HepG2 (cell line): Measurements from ENCODE around the gene ZNF154. TPM values are rescaled to one million over a fixed set of nuclear protein-coding genes. Genes with fewer than 3 reads are reported as not detected.
A peak's percentile ranks its signal among the peaks of the same experiment; 100 is the strongest.

Experiments used
- FOXC1 ChIP-seq: sonication (generic); formaldehyde crosslinking; IDR thresholded peaks from 2 replicates; pipeline ENCODE4 v1.8.0; 2022; ENCODE audit warnings: mild to moderate bottlenecking, missing genetic modification reagents, borderline replicate concordance
- KDM4B ChIP-seq: sonication (generic); formaldehyde crosslinking; IDR thresholded peaks from 2 replicates; pipeline ENCODE4 v1.4.0; 2020; ENCODE audit warnings: missing genetic modification reagents
- MIER2 ChIP-seq: IDR thresholded peaks from 2 replicates; pipeline ENCODE4 v1.6.1; 2016; ENCODE audit warnings: missing biosample characterization, missing genetic modification reagents
- MTA1 ChIP-seq: sonication (generic); formaldehyde crosslinking; IDR thresholded peaks from 2 replicates; pipeline ENCODE4 v1.4.0; 2020; ENCODE audit warnings: missing genetic modification reagents, mild to moderate bottlenecking, borderline replicate concordance
- NFIC ChIP-seq: IDR thresholded peaks from 2 replicates; pipeline ENCODE4 v1.6.1; 2012; ENCODE audit warnings: mild to moderate bottlenecking, low read length, inconsistent platforms
- PAF1 ChIP-seq: IDR thresholded peaks from 2 replicates; pipeline ENCODE4 v1.6.1; 2016; ENCODE audit warnings: missing genetic modification reagents, missing compliant biosample characterization
- PTBP1 ChIP-seq: fragments of 200-400 bp; formaldehyde crosslinking; IDR thresholded peaks from 2 replicates; pipeline ENCODE4 v1.6.1; 2018; ENCODE audit warnings: low read length, low read depth; ENCODE audit not compliant: poor library complexity, severe bottlenecking
- TEAD2 ChIP-seq: sonication (generic); formaldehyde crosslinking; IDR thresholded peaks from 2 replicates; pipeline ENCODE4 v1.9.0; 2021; ENCODE audit warnings: missing genetic modification reagents
- ZBTB1 ChIP-seq: sonication (generic); formaldehyde crosslinking; IDR thresholded peaks from 2 replicates; pipeline ENCODE4 v1.4.0; 2020; ENCODE audit warnings: missing genetic modification reagents, borderline replicate concordance
- ZFP36L2 ChIP-seq: sonication (generic); formaldehyde crosslinking; IDR thresholded peaks from 2 replicates; pipeline ENCODE4 v1.4.0; 2020; ENCODE audit warnings: missing genetic modification reagents
- ZNF431 ChIP-seq: sonication (generic); formaldehyde crosslinking; IDR thresholded peaks from 2 replicates; pipeline ENCODE4 v1.9.0; 2022; ENCODE audit warnings: missing genetic modification reagents, low read depth, mild to moderate bottlenecking, borderline replicate concordance
- ZNF660 ChIP-seq: sonication (generic); formaldehyde crosslinking; IDR thresholded peaks from 2 replicates; pipeline ENCODE4 v1.5.1; 2020; ENCODE audit warnings: mild to moderate bottlenecking, low read depth, missing genetic modification reagents, borderline replicate concordance
- ZNF83 ChIP-seq: sonication (generic); formaldehyde crosslinking; IDR thresholded peaks from 2 replicates; pipeline ENCODE4 v1.4.0; 2020; ENCODE audit warnings: missing genetic modification reagents, mild to moderate bottlenecking, borderline replicate concordance
- polyA plus RNA-seq, 8 experiments: library from polyadenylated mRNA; depleted of rRNA in 3 of 8; stranded (reverse) in 7 of 8; unstranded in 1 of 8; fragments of >200 nt; fragmentation: Illumina TruSeq in 4 of 8; extraction: Trizol in 4 of 8; gene quantifications; 2 replicates each; pipeline versions ENCODE4 v1.2.1 to v1.2.3, GENCODE V29; 2011 to 2016; ENCODE audit warnings: low read depth in 4 of 8, missing spikeins in 1 of 8, mixed read lengths in 1 of 8; ENCODE audit not compliant: insufficient read depth in 1 of 8
- total RNA-seq, 5 experiments: library from RNA; depleted of rRNA; stranded (reverse); fragments of >200 nt; fragmentation: Illumina TruSeq; extraction: Trizol; gene quantifications; 2 replicates each; pipeline ENCODE4 v1.2.3, GENCODE V29; 2016; ENCODE audit warnings: low read depth in 1 of 5
- TF ChIP-seq, protein P1 (sequence below): sonication (generic); formaldehyde crosslinking; IDR thresholded peaks from 2 replicates; pipeline ENCODE4 v1.5.1; 2020; ENCODE audit warnings: mild to moderate bottlenecking, missing genetic modification reagents, moderate library complexity
- TF ChIP-seq, protein P2 (sequence below): sonication (generic); formaldehyde crosslinking; IDR thresholded peaks from 2 replicates; pipeline ENCODE4 v1.5.0; 2020; ENCODE audit warnings: missing genetic modification reagents
- TF ChIP-seq, protein P3 (sequence below): sonication (generic); formaldehyde crosslinking; conservative IDR thresholded peaks from 2 replicates; pipeline ENCODE4 v1.8.1; 2023; ENCODE audit warnings: missing genetic modification reagents
- TF ChIP-seq, protein P4 (sequence below): IDR thresholded peaks from 2 replicates; pipeline ENCODE4 v1.6.1; 2016; ENCODE audit warnings: low read depth, borderline replicate concordance
- TF ChIP-seq, protein P5 (sequence below): sonication (generic); formaldehyde crosslinking; IDR thresholded peaks from 2 replicates; pipeline ENCODE4 v1.4.0; 2020; ENCODE audit warnings: missing genetic modification reagents

The ZNF154 gene
- total and polyA plus RNA-seq, 2 of the 13 experiments (the other 11 are each of a cell fraction or from before 2014, with no cell fraction given), result not detected

DNA sequence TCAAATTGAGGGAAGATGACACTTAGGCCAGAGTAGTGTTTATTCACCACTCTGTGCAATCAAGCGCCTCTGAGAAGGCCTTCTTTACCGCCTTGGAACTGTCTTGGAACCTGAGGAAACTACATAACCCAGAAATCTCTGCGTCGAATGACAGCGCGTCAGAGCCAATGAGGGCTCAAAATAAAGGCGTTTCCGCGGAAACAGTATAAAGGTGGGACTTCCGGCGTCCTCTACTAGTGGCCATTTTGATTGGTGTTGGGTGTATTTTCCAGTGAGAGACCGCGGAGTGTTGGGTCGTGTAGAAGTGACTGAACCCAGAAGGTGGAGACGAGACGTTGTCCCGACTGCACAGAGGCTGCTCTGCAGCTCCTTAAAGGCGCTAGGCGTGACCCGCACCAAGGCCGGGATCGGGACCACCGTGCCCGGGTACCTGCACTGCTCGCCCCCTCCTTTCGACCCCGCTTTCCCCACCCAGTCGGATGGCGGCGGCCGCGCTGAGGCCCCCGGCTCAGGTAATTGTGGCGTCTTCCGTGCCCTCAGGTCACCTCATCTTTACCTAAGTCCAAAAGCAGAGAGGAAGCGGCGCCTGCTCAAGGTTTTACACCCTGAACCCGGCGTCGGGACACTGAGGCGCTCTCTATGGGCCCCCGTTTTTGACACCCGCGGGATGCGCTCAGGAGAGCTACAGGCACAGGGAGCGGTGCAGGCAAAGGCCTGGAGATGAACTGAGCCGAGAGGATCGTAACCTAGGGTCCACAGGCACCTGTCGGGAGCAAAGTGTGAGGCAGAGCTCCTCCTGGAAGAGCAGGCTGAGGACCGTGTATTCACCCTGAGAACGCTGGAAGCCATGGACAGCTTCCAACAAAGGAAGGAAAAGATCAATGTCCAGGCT, 37.8 kb upstream of the ZNF154 start, which contains the start of gene ZNF776 (continued):
- TF ChIP-seq, protein P1, sequence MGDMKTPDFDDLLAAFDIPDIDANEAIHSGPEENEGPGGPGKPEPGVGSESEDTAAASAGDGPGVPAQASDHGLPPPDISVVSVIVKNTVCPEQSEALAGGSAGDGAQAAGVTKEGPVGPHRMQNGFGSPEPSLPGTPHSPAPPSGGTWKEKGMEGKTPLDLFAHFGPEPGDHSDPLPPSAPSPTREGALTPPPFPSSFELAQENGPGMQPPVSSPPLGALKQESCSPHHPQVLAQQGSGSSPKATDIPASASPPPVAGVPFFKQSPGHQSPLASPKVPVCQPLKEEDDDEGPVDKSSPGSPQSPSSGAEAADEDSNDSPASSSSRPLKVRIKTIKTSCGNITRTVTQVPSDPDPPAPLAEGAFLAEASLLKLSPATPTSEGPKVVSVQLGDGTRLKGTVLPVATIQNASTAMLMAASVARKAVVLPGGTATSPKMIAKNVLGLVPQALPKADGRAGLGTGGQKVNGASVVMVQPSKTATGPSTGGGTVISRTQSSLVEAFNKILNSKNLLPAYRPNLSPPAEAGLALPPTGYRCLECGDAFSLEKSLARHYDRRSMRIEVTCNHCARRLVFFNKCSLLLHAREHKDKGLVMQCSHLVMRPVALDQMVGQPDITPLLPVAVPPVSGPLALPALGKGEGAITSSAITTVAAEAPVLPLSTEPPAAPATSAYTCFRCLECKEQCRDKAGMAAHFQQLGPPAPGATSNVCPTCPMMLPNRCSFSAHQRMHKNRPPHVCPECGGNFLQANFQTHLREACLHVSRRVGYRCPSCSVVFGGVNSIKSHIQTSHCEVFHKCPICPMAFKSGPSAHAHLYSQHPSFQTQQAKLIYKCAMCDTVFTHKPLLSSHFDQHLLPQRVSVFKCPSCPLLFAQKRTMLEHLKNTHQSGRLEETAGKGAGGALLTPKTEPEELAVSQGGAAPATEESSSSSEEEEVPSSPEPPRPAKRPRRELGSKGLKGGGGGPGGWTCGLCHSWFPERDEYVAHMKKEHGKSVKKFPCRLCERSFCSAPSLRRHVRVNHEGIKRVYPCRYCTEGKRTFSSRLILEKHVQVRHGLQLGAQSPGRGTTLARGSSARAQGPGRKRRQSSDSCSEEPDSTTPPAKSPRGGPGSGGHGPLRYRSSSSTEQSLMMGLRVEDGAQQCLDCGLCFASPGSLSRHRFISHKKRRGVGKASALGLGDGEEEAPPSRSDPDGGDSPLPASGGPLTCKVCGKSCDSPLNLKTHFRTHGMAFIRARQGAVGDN (CRISPR knock-in tag), result peak; percentile 77
- TF ChIP-seq ZNF83 (CRISPR knock-in tag) (no peak), ZNF431 (CRISPR knock-in tag) (no peak), FOXC1 (CRISPR knock-in tag) (peak; percentile 55; the same call in 1 of the 2 replicates), MIER2 (no peak), NFIC (no peak), ZNF660 (CRISPR knock-in tag) (no peak), KDM4B (no peak), ZBTB1 (CRISPR knock-in tag) (no peak), TEAD2 (CRISPR knock-in tag) (0 out of 2 replicates have a peak, but pooled peaks have one; percentile 30), ZFP36L2 (CRISPR knock-in tag) (no peak), MTA1 (no peak), PAF1 (CRISPR knock-in tag) (no peak), PTBP1 (no peak)
- TF ChIP-seq, protein P2, sequence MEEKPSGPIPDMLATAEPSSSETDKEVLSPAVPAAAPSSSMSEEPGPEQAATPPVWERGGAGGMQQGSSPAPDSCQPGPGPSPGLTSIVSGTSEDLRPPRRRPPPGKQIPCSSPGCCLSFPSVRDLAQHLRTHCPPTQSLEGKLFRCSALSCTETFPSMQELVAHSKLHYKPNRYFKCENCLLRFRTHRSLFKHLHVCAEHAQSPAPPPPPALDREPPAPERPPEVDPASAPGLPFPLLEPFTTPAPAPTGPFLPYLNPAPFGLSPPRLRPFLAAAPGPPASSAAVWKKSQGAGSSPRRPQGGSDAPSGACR (CRISPR knock-in tag), result no peak
- TF ChIP-seq, protein P3, sequence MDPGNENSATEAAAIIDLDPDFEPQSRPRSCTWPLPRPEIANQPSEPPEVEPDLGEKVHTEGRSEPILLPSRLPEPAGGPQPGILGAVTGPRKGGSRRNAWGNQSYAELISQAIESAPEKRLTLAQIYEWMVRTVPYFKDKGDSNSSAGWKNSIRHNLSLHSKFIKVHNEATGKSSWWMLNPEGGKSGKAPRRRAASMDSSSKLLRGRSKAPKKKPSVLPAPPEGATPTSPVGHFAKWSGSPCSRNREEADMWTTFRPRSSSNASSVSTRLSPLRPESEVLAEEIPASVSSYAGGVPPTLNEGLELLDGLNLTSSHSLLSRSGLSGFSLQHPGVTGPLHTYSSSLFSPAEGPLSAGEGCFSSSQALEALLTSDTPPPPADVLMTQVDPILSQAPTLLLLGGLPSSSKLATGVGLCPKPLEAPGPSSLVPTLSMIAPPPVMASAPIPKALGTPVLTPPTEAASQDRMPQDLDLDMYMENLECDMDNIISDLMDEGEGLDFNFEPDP (CRISPR knock-in tag), result no peak
- TF ChIP-seq, protein P4, sequence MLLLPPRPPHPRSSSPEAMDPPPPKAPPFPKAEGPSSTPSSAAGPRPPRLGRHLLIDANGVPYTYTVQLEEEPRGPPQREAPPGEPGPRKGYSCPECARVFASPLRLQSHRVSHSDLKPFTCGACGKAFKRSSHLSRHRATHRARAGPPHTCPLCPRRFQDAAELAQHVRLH (CRISPR knock-in tag), result no peak; the same call in 1 of the 2 replicates
- TF ChIP-seq, protein P5, sequence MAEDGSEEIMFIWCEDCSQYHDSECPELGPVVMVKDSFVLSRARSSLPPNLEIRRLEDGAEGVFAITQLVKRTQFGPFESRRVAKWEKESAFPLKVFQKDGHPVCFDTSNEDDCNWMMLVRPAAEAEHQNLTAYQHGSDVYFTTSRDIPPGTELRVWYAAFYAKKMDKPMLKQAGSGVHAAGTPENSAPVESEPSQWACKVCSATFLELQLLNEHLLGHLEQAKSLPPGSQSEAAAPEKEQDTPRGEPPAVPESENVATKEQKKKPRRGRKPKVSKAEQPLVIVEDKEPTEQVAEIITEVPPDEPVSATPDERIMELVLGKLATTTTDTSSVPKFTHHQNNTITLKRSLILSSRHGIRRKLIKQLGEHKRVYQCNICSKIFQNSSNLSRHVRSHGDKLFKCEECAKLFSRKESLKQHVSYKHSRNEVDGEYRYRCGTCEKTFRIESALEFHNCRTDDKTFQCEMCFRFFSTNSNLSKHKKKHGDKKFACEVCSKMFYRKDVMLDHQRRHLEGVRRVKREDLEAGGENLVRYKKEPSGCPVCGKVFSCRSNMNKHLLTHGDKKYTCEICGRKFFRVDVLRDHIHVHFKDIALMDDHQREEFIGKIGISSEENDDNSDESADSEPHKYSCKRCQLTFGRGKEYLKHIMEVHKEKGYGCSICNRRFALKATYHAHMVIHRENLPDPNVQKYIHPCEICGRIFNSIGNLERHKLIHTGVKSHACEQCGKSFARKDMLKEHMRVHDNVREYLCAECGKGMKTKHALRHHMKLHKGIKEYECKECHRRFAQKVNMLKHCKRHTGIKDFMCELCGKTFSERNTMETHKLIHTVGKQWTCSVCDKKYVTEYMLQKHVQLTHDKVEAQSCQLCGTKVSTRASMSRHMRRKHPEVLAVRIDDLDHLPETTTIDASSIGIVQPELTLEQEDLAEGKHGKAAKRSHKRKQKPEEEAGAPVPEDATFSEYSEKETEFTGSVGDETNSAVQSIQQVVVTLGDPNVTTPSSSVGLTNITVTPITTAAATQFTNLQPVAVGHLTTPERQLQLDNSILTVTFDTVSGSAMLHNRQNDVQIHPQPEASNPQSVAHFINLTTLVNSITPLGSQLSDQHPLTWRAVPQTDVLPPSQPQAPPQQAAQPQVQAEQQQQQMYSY (CRISPR knock-in tag), result peak; percentile 78; the same call in 1 of the 2 replicates
